K562 (cell line): Measurements from ENCODE around the gene STX2. TPM values are rescaled to one million over a fixed set of nuclear protein-coding genes. Genes with fewer than 3 reads are reported as not detected.

Experiments used
- ATAC-seq: fragments of 200-7000 bp; cut with Tn5 transposase; 3 replicates; pipeline ENCODE4 v1.9.1; 2020; ENCODE audit warnings: moderate library complexity
- BruUV-seq: library from RNA; stranded (reverse); fragments of 400-500 nt; replicated peaks from 2 replicates; lab custom pipeline; 2021; lab: Mats Ljungman, UMichigan
- CTCF ChIA-PET: fragments of 300-600 bp; formaldehyde crosslinking; extraction: SDS; loops from one replicate; lab custom pipeline; 2021; ENCODE audit warnings: low intra/inter-chr PET ratio; lab: Yijun Ruan, JAX
- POLR2A ChIA-PET: fragments of 300-600, 350-650 bp; sonication (Branson Sonifier 250); formaldehyde crosslinking; extraction: SDS; loops from one replicate; lab custom pipeline; 2021; ENCODE audit warnings: antibody characterized with exemption, inconsistent platforms; lab: Yijun Ruan, JAX
- DNase-seq, 4 experiments: peaks; one replicate each; pipeline versions ENCODE4 v3.0.0 to v3.0.0-alpha.2; 2011 to 2018; ENCODE audit warnings: low spot score in 3 of 4, mixed read lengths in 3 of 4; ENCODE audit errors: extremely low read depth in 1 of 4
- FAIRE-seq: peaks from 2 replicates; lab custom pipeline; 2011; peaks lifted over from hg19 to GRCh38; lab: Jason Lieb, UNC
- H2AFZ ChIP-seq: 2 replicates; pipeline ENCODE4 v1.6.0; 2011; ENCODE audit warnings: low read depth, low read length, control low read depth, inconsistent platforms
- H3K27ac ChIP-seq: fragments of 200-600 bp; 3 replicates; pipeline ENCODE4 v1.8.0; 2011; ENCODE audit warnings: low read depth, mild to moderate bottlenecking, control low read depth, inconsistent platforms, low read length, moderate library complexity, mixed read lengths; ENCODE audit errors: extremely low read depth
- H3K27me3 ChIP-seq, 2 experiments: fragments of 300-600 bp in 1 of 2; 2 replicates in 1 of 2; 3 replicates in 1 of 2; pipeline versions ENCODE4 v1.6.0 to v1.8.0; 2011; ENCODE audit warnings: inconsistent platforms in 2 of 2, low read length in 2 of 2, mild to moderate bottlenecking in 1 of 2, mixed read lengths in 1 of 2, moderate library complexity in 1 of 2; ENCODE audit not compliant: control insufficient read depth in 2 of 2, insufficient read depth in 2 of 2
- H3K36me3 ChIP-seq: fragments of 300-600 bp; 3 replicates; pipeline ENCODE4 v1.8.0; 2011; ENCODE audit warnings: mild to moderate bottlenecking, low read length, inconsistent platforms; ENCODE audit not compliant: control insufficient read depth, insufficient read depth
- H3K4me1 ChIP-seq, 2 experiments: fragments of 200-600 bp in 1 of 2; replicated peaks in 1 of 2; 2 replicates in 1 of 2; 3 replicates in 1 of 2; pipeline versions ENCODE4 v1.5.1 to v1.8.0; 2011; ENCODE audit warnings: inconsistent platforms in 2 of 2, low read length in 2 of 2, mild to moderate bottlenecking in 1 of 2, mixed read lengths in 1 of 2, moderate library complexity in 1 of 2; ENCODE audit not compliant: control insufficient read depth in 2 of 2, insufficient read depth in 2 of 2
- H3K4me2 ChIP-seq: 2 replicates; pipeline ENCODE4 v1.6.1; 2011; ENCODE audit warnings: low read length, control low read depth, inconsistent platforms, mixed read lengths; ENCODE audit not compliant: insufficient read depth
- H3K4me3 ChIP-seq: fragments of 200-600 bp; sonication (generic), shearing (Covaris generic); 2 replicates; pipeline ENCODE4 v1.5.1; 2016; ENCODE audit warnings: control low read depth, inconsistent platforms
- H3K79me2 ChIP-seq: fragments of 200-600 bp; 3 replicates; pipeline ENCODE4 v1.8.0; 2011; ENCODE audit warnings: low read length, inconsistent platforms; ENCODE audit not compliant: control insufficient read depth, insufficient read depth
- H3K9ac ChIP-seq, 2 experiments: 2 replicates each; pipeline versions ENCODE4 v1.6.0 to v1.6.1; 2011; ENCODE audit warnings: low read depth in 2 of 2, low read length in 2 of 2, control low read depth in 1 of 2, inconsistent platforms in 1 of 2, mild to moderate bottlenecking in 1 of 2, mixed read lengths in 1 of 2; ENCODE audit not compliant: insufficient read depth in 1 of 2
- H3K9me1 ChIP-seq: one replicate; pipeline ENCODE4 v1.6.0; 2011; ENCODE audit warnings: inconsistent platforms, mild to moderate bottlenecking, low read length, moderate library complexity; ENCODE audit not compliant: control insufficient read depth, insufficient read depth
- H3K9me3 ChIP-seq: replicated peaks from 2 replicates; pipeline ENCODE4 v1.5.1; 2011; ENCODE audit warnings: low read depth, low read length, inconsistent platforms; ENCODE audit not compliant: control insufficient read depth, insufficient read depth
- H4K20me1 ChIP-seq: replicated peaks from 2 replicates; pipeline ENCODE4 v1.6.1; 2011; ENCODE audit warnings: low read length, inconsistent platforms, mixed read lengths; ENCODE audit not compliant: control insufficient read depth, insufficient read depth
- ARID3A ChIP-seq: IDR thresholded peaks from 2 replicates; pipeline ENCODE4 v1.6.1; 2012; ENCODE audit warnings: low read depth, low read length, improper control_type of control experiment, borderline replicate concordance
- BHLHE40 ChIP-seq: IDR thresholded peaks from 2 replicates; pipeline ENCODE4 v1.6.1; 2011; ENCODE audit warnings: low read length, improper control_type of control experiment
- FOXJ2 ChIP-seq: fragments of 200-800 bp; sonication (Bioruptor generic); IDR thresholded peaks from 2 replicates; pipeline ENCODE4 v1.6.1; 2016; ENCODE audit warnings: missing genetic modification characterization, missing compliant biosample characterization
- GATAD2B ChIP-seq: fragments of 450-650 bp; IDR thresholded peaks from 2 replicates; pipeline ENCODE4 v1.6.1; 2017; ENCODE audit warnings: mild to moderate bottlenecking, borderline replicate concordance
- GMEB1 ChIP-seq: fragments of 250-450 bp; sonication (Bioruptor Pico); IDR thresholded peaks from 2 replicates; pipeline ENCODE4 v1.4.0; 2020; ENCODE audit warnings: mild to moderate bottlenecking
- NBN ChIP-seq: fragments of 450-650 bp; IDR thresholded peaks from 2 replicates; pipeline ENCODE4 v1.6.1; 2016; ENCODE audit warnings: low read depth, mild to moderate bottlenecking
- NONO ChIP-seq, 2 experiments: fragments of 200-400 bp in 1 of 2; fragments of 450-650 bp in 1 of 2; formaldehyde crosslinking in 1 of 2; IDR thresholded peaks; 2 replicates each; pipeline ENCODE4 v1.6.1; 2017; ENCODE audit warnings: low read depth in 2 of 2, mild to moderate bottlenecking in 2 of 2, moderate library complexity in 2 of 2, low read length in 1 of 2
- RBBP5 ChIP-seq: fragments of 200-600 bp; sonication (generic); IDR thresholded peaks from 2 replicates; pipeline ENCODE4 v1.6.1; 2012; ENCODE audit warnings: borderline replicate concordance, mild to moderate bottlenecking, low read length, control low read depth, inconsistent platforms; ENCODE audit not compliant: insufficient read depth, poor library complexity, severe bottlenecking
- SP2 ChIP-seq: IDR thresholded peaks from 2 replicates; pipeline ENCODE4 v1.6.1; 2011; ENCODE audit warnings: mild to moderate bottlenecking, low read depth, low read length, moderate library complexity; ENCODE audit not compliant: poor library complexity, severe bottlenecking; ENCODE audit errors: extremely low read depth
- SREBF2 ChIP-seq: sonication (generic); formaldehyde crosslinking; IDR thresholded peaks from 2 replicates; pipeline ENCODE4 v1.4.0; 2020; ENCODE audit warnings: mild to moderate bottlenecking, missing genetic modification reagents
- TAF9B ChIP-seq: fragments of 450-650 bp; IDR thresholded peaks from 2 replicates; pipeline ENCODE4 v1.6.1; 2018; ENCODE audit warnings: mild to moderate bottlenecking; ENCODE audit not compliant: partially characterized antibody
- TFE3 ChIP-seq: fragments of 450-650 bp; formaldehyde crosslinking; IDR thresholded peaks from 2 replicates; pipeline ENCODE4 v1.4.0; 2020; ENCODE audit warnings: mild to moderate bottlenecking, mixed read lengths
- ZNF140 ChIP-seq: fragments of 250-450 bp; sonication (Bioruptor Pico); IDR thresholded peaks from 2 replicates; pipeline ENCODE4 v1.8.0; 2021; ENCODE audit warnings: moderate library complexity, mild to moderate bottlenecking, inconsistent platforms
- ZNF184 ChIP-seq: sonication (generic); formaldehyde crosslinking; IDR thresholded peaks from 2 replicates; pipeline ENCODE4 v1.5.0; 2020; ENCODE audit warnings: missing genetic modification reagents
- ZNF324 ChIP-seq: fragments of 250-450 bp; sonication (Bioruptor Pico); IDR thresholded peaks from 2 replicates; pipeline ENCODE4 v1.4.0; 2020; ENCODE audit warnings: mild to moderate bottlenecking
- WGBS: fragments of 100-300 bp; shearing (Covaris generic); methylation state at CpG from one replicate; pipeline ENCODE4 v1.1.6; 2016; ENCODE audit warnings: low coverage, mixed read lengths; ENCODE audit not compliant: insufficient coverage; ENCODE audit errors: missing lambda C conversion rate; 5-methylcytosine and 5-hydroxymethylcytosine counted together
- in situ Hi-C: fragments of 300-500 bp; cut with MboI; formaldehyde crosslinking; loops from 4 replicates; pipeline ENCODE4 v1.15.0; 2018; ENCODE audit warnings: inconsistent platforms, mixed read lengths
- intact Hi-C: fragments of 100-400 bp; cut with micrococcal nuclease; formaldehyde crosslinking; loops from 2 replicates; pipeline ENCODE4 v1.14.2; 2022
- polyA plus RNA-seq, 8 experiments: library from polyadenylated mRNA; depleted of rRNA in 4 of 8; stranded (reverse) in 5 of 8; unstranded in 3 of 8; fragments of >200 nt; fragmentation: Nextera tagmentation in 2 of 8; fragmentation: Illumina TruSeq in 1 of 8; extraction: Ambion mirVana in 2 of 8; extraction: Trizol in 1 of 8; gene quantifications; 2 replicates each; pipeline versions ENCODE4 v1.2.1 to v1.2.3, GENCODE V29; 2011 to 2014; ENCODE audit warnings: inconsistent platforms in 1 of 8, missing spikeins in 1 of 8
- total RNA-seq, 7 experiments: library from RNA; depleted of rRNA in 6 of 7; stranded (reverse); fragments of >200 nt in 6 of 7; fragmentation: Illumina TruSeq in 2 of 7; extraction: Trizol in 2 of 7; gene quantifications; 2 replicates each; pipeline versions ENCODE4 v1.2.1 to v1.2.3, GENCODE V29; 2011 to 2021; ENCODE audit warnings: low replicate concordance in 1 of 7

STX2 gene
- total and polyA plus RNA-seq, 9 of the 15 experiments (the other 6 are each of a cell fraction or from before 2014, with no cell fraction given) = 22.2 to 54.6 (median 30.8) TPM

GRCh38 chr12:130788515-130788914, 50.5 kb downstream of the STX2 start (continued):
- TF ChIP-seq TFE3 (no peak), FOXJ2 (tag) (no peak), SP2 (no peak), NONO (IDR thresholded peaks at IDR 0.05; ENCODE audit: low read depth in 2 of 2, low read length in 1 of 2) (no peak), ZNF324 (CRISPR knock-in tag) (no peak), ZNF184 (no peak)
- TF ChIP-seq, all 486 proteins: peak for 0

- Histone ChIP-seq H3K36me3 (peaks cover 39% of the 10 kb centered on the region; the same call in 2 of the 3 replicates), H3K9ac (no peak overlapping the region), H4K20me1 (no peaks in the 10 kb centered on the region), H2AFZ (no peak overlapping the region), H3K4me3 (no peak overlapping the region), H3K9me3 (no peaks in the 10 kb centered on the region; the same call in 1 of the 2 replicates), H3K27ac (no peak overlapping the region), H3K27me3 (no peaks in the 10 kb centered on the region), H3K4me2 (no peak overlapping the region), H3K4me1 (peaks cover 0 to 4% of the 10 kb centered on the region in 2 experiments; a peak in 1 of 5 replicates), H3K9me1 (no peaks in the 10 kb centered on the region), H3K79me2 (no peaks in the 10 kb centered on the region)
- ATAC-seq = no peak
- intact Hi-C loops = no loop called here
- ChIA-PET CTCF (interaction anchor here (0.5 kb wide), 1 partner anchor 29 kb away, joined by 3 read pairs; no protein-coding TSS in a partner anchor), POLR2A (no interaction called here)
- in situ Hi-C loops = no loop called here
- DNase-seq = no peak
- FAIRE-seq = no peak
- WGBS = 91% methylated on average over 29 of the region's 35 CpGs
- BruUV-seq = no TSS peak
- no peak for TF ChIP-seq SREBF2
- TF ChIP-seq ARID3A = no peak
- no peak for TF ChIP-seq NBN
- TF ChIP-seq TAF9B = no peak
- TF ChIP-seq BHLHE40 = no peak
- TF ChIP-seq ZNF140 (CRISPR knock-in tag) = no peak
- TF ChIP-seq GATAD2B = no peak
- TF ChIP-seq GMEB1 (CRISPR knock-in tag) = no peak
- TF ChIP-seq RBBP5 = no peak
These were observed 51.3 kb downstream of the STX2 start for GRCh38 chr12:130787445-130788410.
